Transverse colon (tissue), 4 donors: ENCODE measurements around the gene PLBD2.

ENCODE experiments used
- EP300 ChIP-seq: sonication (generic); formaldehyde crosslinking; IDR thresholded peaks from one replicate; pipeline ENCODE4 v1.6.1; 2017; ENCODE audit warnings: antibody characterized with exemption, low read depth
- POLR2A ChIP-seq: fragments of 450-650 bp; IDR thresholded peaks from one replicate; pipeline ENCODE4 v1.6.1; 2016; ENCODE audit warnings: antibody characterized with exemption, mild to moderate bottlenecking, moderate library complexity
- POLR2AphosphoS5 ChIP-seq, 3 donors: sonication (generic); formaldehyde crosslinking; IDR thresholded peaks; one replicate each; pipeline ENCODE4 v1.6.1; 2016; ENCODE audit warnings: antibody characterized with exemption in 3 of 3
- TF ChIP-seq, protein P1 (sequence below), 5 experiments: fragments of 200-600 bp in 3 of 5; fragments of 450-650 bp in 2 of 5; sonication (generic) in 3 of 5; IDR thresholded peaks; 1 replicate in 2 of 5; 2 replicates in 3 of 5; pipeline ENCODE4 v1.5.1; 2016 to 2017; ENCODE audit warnings: antibody characterized with exemption in 5 of 5, inconsistent platforms in 3 of 5, mild to moderate bottlenecking in 2 of 5, moderate library complexity in 1 of 5

DNA sequence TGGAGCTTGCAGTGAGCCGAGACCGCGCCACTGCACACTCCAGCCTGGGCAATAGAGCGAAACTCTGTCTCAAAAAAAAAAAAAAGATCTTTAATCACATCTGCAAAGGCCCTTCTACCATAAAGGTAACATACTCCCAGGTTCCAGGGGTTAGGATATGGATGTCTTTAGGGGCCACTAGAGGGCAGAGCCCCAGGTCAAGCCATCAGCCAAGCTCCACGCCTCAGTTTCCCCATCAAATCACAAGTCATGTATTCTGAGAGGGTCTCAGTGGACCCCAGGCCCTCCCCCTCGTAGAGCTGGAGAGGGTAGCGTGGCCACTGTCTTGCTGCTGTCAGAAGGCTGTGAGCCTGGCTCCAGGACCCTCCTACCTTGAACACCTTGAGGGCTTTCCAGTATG is 42.2 kb upstream of the PLBD2 start:
- TF ChIP-seq POLR2A: no peak
- TF ChIP-seq, protein P1, sequence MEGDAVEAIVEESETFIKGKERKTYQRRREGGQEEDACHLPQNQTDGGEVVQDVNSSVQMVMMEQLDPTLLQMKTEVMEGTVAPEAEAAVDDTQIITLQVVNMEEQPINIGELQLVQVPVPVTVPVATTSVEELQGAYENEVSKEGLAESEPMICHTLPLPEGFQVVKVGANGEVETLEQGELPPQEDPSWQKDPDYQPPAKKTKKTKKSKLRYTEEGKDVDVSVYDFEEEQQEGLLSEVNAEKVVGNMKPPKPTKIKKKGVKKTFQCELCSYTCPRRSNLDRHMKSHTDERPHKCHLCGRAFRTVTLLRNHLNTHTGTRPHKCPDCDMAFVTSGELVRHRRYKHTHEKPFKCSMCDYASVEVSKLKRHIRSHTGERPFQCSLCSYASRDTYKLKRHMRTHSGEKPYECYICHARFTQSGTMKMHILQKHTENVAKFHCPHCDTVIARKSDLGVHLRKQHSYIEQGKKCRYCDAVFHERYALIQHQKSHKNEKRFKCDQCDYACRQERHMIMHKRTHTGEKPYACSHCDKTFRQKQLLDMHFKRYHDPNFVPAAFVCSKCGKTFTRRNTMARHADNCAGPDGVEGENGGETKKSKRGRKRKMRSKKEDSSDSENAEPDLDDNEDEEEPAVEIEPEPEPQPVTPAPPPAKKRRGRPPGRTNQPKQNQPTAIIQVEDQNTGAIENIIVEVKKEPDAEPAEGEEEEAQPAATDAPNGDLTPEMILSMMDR (IDR thresholded peaks at IDR 0.05): no peak
- TF ChIP-seq POLR2AphosphoS5 (IDR thresholded peaks at IDR 0.05): no peak
- TF ChIP-seq EP300: no peak
